ENCODE results near the gene TMEM14A.

The TMEM14A gene

DNA sequence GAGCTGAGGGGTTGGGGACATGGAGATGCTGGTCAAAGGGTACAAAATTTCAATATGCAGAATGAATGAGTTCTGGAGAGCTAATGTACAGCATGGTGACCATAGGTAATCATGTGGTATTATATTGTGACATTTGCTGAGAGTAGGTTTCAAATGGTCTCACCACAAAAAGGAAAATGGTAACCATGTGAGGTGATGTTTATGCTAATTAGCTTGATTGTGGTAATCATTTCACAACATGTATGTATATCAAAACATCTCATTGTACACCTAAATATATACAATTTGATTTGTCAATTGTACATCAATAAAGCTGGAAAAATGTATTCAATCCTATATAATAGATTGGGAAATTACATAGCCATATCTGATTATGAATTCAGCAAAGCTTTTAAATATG, 29.5 kb upstream of the TMEM14A start:
- Histone ChIP-seq H3K4me1 (ENCODE audit: control insufficient read depth, insufficient read depth, low read length) (peaks cover 3% of the 10 kb centered on the region), H3K27ac (ENCODE audit: insufficient read depth, low read depth, low read length, poor library complexity, severe bottlenecking) (no peak overlapping the region), H3K4me3 (ENCODE audit: insufficient read depth, low read depth, low read length) (no peak overlapping the region), H3K36me3 (ENCODE audit: control insufficient read depth, insufficient read depth, low read length) (no peaks in the 10 kb centered on the region), H3K27me3 (ENCODE audit: control insufficient read depth, insufficient read depth, low read length, poor library complexity, severe bottlenecking) (no peaks in the 10 kb centered on the region), H3K9me3 (ENCODE audit: control insufficient read depth, low read length) (no peaks in the 10 kb centered on the region)

DNA sequence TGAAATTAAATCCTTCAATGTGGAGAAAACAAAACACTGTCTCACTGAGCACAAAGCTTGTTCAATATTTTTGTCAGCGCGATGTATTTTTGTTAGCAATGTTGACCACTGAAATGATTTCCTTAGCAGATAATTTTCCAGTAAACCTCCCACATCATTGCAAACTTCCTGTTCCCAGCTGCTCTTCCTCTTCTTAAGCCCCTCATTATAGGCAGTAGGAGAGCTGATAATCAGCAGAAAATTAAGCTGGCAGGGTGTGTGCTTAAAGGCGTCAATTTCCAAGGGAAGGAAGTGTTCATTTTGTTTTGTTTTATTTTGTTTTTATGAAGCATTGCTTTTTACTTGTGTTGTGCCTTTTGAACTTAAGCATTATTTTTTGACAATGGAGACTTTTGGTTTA, 29.1 kb upstream of the TMEM14A start:
- H3K27me3 ChIP-seq (ENCODE audit: control insufficient read depth, insufficient read depth, low read length, poor library complexity, severe bottlenecking) = no peaks in the 10 kb centered on the region
- peaks cover 3% of the 10 kb centered on the region for H3K4me1 ChIP-seq (ENCODE audit: control insufficient read depth, insufficient read depth, low read length)
- H3K36me3 ChIP-seq (ENCODE audit: control insufficient read depth, insufficient read depth, low read length) = no peaks in the 10 kb centered on the region
- H3K27ac ChIP-seq (ENCODE audit: insufficient read depth, low read depth, low read length, poor library complexity, severe bottlenecking) = no peak overlapping the region
- 93 to 94% methylated on average over 3 of the region's 3 CpGs for WGBS, 2 experiments
- no peak overlapping the region for H3K4me3 ChIP-seq (ENCODE audit: insufficient read depth, low read depth, low read length)
- H3K9me3 ChIP-seq (ENCODE audit: control insufficient read depth, low read length) = no peaks in the 10 kb centered on the region

DNA sequence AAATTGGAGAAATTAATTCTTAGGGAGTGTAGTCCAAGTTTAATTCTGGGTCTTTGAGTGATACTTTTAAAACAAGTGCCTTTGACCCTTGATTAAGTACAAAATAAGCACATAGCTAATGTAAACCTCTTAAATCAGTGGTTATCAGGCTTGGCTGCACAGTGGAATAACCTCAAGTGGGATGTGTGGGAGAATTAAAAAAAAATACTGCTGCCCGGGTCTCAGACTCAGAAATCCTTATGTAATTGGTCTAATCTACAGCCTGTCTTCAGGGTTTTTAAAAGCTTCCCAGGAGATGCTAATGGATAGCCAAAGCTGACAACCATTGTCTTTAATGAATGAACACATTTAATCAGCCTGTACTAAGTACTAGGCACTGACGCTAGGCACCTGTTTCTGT, 28.5 kb upstream of the TMEM14A start:
- Histone ChIP-seq H3K27ac (ENCODE audit: insufficient read depth, low read depth, low read length, poor library complexity, severe bottlenecking) (no peak overlapping the region), H3K27me3 (ENCODE audit: control insufficient read depth, insufficient read depth, low read length, poor library complexity, severe bottlenecking) (no peaks in the 10 kb centered on the region), H3K9me3 (ENCODE audit: control insufficient read depth, low read length) (no peaks in the 10 kb centered on the region), H3K4me3 (ENCODE audit: insufficient read depth, low read depth, low read length) (no peak overlapping the region), H3K36me3 (ENCODE audit: control insufficient read depth, insufficient read depth, low read length) (no peaks in the 10 kb centered on the region), H3K4me1 (ENCODE audit: control insufficient read depth, insufficient read depth, low read length) (peaks cover 3% of the 10 kb centered on the region)
- WGBS, 2 experiments = 76 to 94% methylated on average over 1 to 2 of the region's 2 CpGs

DNA sequence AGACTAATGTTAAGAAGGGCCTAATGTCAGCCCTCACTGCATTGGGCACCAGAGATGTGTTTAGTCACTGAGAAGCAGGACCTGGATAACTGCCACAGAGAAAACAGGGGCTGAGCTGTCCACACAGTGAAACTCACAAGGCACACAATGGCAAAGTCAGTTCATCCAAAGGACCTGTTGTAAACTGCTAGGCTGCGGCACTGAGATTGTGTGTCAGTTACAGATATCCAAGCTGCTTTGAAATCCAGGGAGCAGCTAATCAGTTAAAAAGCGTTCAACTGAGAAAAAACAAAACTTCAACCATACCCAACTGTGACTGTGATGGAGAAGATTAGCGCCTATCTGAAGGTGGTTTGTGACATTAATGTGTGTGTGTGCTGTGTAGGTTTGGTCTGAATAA, 27.8 kb upstream of the TMEM14A start:
- 86 to 93% methylated on average over 2 to 3 of the region's 3 CpGs for WGBS, 2 experiments
- no peak overlapping the region for H3K27ac ChIP-seq (ENCODE audit: insufficient read depth, low read depth, low read length, poor library complexity, severe bottlenecking)
- H3K9me3 ChIP-seq (ENCODE audit: control insufficient read depth, low read length) = no peaks in the 10 kb centered on the region
- no peak overlapping the region for H3K4me3 ChIP-seq (ENCODE audit: insufficient read depth, low read depth, low read length)
- H3K27me3 ChIP-seq (ENCODE audit: control insufficient read depth, insufficient read depth, low read length, poor library complexity, severe bottlenecking) = no peaks in the 10 kb centered on the region
- H3K36me3 ChIP-seq (ENCODE audit: control insufficient read depth, insufficient read depth, low read length) = no peaks in the 10 kb centered on the region
- peaks cover 3% of the 10 kb centered on the region for H3K4me1 ChIP-seq (ENCODE audit: control insufficient read depth, insufficient read depth, low read length)

DNA sequence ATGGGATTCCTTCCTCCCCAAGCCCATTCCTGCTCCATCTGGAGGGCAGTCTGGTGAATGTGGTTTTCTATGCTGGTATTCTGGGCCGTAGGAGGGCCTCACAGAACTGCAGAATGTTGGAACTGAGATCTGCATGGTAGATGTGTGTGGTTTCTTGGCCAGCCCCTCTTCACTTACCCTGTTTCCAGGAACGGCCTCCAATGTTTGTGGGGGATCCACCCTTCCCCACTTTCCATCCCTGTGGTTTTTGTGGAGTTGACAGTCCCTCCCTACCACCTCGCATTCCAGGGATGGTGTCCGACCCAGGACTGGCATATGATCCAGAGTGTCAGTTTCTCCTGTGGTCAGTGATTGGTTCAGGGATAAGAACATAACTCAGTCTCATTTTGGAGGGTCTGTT, 26.7 kb upstream of the TMEM14A start:
- Histone ChIP-seq H3K27ac (ENCODE audit: insufficient read depth, low read depth, low read length, poor library complexity, severe bottlenecking) (no peak overlapping the region), H3K4me3 (ENCODE audit: insufficient read depth, low read depth, low read length) (no peak overlapping the region), H3K36me3 (ENCODE audit: control insufficient read depth, insufficient read depth, low read length) (no peaks in the 10 kb centered on the region), H3K9me3 (ENCODE audit: control insufficient read depth, low read length) (no peaks in the 10 kb centered on the region), H3K27me3 (ENCODE audit: control insufficient read depth, insufficient read depth, low read length, poor library complexity, severe bottlenecking) (no peaks in the 10 kb centered on the region), H3K4me1 (ENCODE audit: control insufficient read depth, insufficient read depth, low read length) (peaks cover 3% of the 10 kb centered on the region)
- WGBS, 2 experiments = 95 to 98% methylated on average over 4 of the region's 4 CpGs

DNA sequence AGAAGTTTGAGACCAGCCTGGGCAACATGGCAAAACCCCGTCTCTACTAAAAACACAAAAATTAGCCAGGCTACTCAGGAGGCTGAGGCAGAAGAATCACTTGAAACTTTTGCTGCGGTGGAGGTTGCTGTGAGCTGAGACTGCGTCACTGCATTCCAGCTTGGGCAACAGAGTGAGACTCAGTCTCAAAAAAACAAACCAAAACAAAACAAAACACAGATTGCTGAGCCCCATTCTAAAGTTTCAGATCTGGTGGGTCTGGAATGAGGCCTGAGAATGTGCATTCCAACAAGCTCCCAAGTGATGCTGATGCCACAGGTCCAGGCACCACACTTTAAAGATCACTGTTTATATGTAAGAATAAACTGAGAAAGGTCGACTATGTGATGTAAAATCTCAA, 24.9 kb upstream of the TMEM14A start:
- Histone ChIP-seq H3K36me3 (ENCODE audit: control insufficient read depth, insufficient read depth, low read length) (no peaks in the 10 kb centered on the region), H3K4me1 (ENCODE audit: control insufficient read depth, insufficient read depth, low read length) (peaks cover 3% of the 10 kb centered on the region), H3K4me3 (ENCODE audit: insufficient read depth, low read depth, low read length) (no peak overlapping the region), H3K9me3 (ENCODE audit: control insufficient read depth, low read length) (no peaks in the 10 kb centered on the region), H3K27me3 (ENCODE audit: control insufficient read depth, insufficient read depth, low read length, poor library complexity, severe bottlenecking) (no peaks in the 10 kb centered on the region), H3K27ac (ENCODE audit: insufficient read depth, low read depth, low read length, poor library complexity, severe bottlenecking) (no peak overlapping the region)
- 87 to 93% methylated on average over 4 of the region's 4 CpGs for WGBS, 2 experiments

DNA sequence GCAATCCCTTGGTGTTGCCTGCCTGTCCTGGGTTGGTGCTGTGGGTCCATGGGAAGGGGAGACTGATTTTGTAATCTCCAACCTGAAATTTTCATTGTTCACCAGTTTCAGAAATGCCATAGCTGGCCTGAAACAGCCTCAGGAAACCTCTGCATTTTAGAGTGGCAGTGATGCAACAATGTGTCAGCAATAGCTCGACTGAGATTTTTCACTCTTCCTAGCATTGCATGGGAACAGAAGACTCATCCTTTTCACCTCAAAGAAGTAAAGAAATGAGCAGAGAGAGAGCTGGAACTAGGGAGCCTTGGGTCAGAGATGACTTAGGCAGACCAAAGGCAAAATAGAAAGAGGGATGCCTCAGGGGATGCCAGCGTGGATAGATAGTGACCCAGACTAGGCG, 23.7 kb upstream of the TMEM14A start:
- 93% methylated on average over 3 of the region's 3 CpGs for WGBS, 2 experiments
- Histone ChIP-seq H3K4me1 (ENCODE audit: control insufficient read depth, insufficient read depth, low read length) (peaks cover 3% of the 10 kb centered on the region), H3K27me3 (ENCODE audit: control insufficient read depth, insufficient read depth, low read length, poor library complexity, severe bottlenecking) (no peaks in the 10 kb centered on the region), H3K9me3 (ENCODE audit: control insufficient read depth, low read length) (no peaks in the 10 kb centered on the region), H3K36me3 (ENCODE audit: control insufficient read depth, insufficient read depth, low read length) (no peaks in the 10 kb centered on the region), H3K4me3 (ENCODE audit: insufficient read depth, low read depth, low read length) (no peak overlapping the region), H3K27ac (ENCODE audit: insufficient read depth, low read depth, low read length, poor library complexity, severe bottlenecking) (no peak overlapping the region)

DNA sequence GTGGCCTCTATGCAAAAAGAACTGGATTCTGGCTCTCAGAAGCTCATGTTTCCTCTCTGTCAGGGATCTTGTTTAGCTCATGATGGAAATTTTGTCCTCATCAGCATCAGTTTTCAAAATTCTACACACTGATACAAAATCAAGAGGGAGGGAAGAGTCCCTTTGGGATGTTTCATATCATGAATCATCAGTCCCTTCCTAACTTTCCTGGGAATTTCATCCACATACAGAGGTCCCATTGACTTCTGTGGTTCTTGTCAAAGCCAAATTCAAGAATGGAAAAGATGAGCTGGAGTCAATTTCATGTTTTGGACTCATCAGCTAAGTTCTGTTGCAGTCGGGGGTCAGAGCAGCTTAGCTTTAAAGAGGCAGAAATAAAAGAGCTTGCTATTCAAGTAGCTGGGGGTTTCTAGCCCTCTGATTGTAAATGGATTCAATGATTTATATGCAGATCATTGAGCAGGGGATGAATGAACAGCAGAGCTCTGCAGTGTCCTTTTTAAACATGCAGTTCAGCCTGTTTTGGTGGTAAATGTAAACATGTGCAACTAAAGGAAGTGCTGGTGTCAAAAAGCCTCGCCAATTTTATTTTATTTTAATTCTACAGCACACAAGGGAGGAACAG, 21.3 kb upstream of the TMEM14A start:
- 67 to 71% methylated on average over 2 of the region's 2 CpGs for WGBS, 2 experiments
- Histone ChIP-seq H3K36me3 (ENCODE audit: control insufficient read depth, insufficient read depth, low read length) (no peaks in the 10 kb centered on the region), H3K4me3 (ENCODE audit: insufficient read depth, low read depth, low read length) (no peak overlapping the region), H3K9me3 (ENCODE audit: control insufficient read depth, low read length) (no peaks in the 10 kb centered on the region), H3K4me1 (ENCODE audit: control insufficient read depth, insufficient read depth, low read length) (no peaks in the 10 kb centered on the region), H3K27me3 (ENCODE audit: control insufficient read depth, insufficient read depth, low read length, poor library complexity, severe bottlenecking) (no peaks in the 10 kb centered on the region), H3K27ac (ENCODE audit: insufficient read depth, low read depth, low read length, poor library complexity, severe bottlenecking) (no peak overlapping the region)

DNA sequence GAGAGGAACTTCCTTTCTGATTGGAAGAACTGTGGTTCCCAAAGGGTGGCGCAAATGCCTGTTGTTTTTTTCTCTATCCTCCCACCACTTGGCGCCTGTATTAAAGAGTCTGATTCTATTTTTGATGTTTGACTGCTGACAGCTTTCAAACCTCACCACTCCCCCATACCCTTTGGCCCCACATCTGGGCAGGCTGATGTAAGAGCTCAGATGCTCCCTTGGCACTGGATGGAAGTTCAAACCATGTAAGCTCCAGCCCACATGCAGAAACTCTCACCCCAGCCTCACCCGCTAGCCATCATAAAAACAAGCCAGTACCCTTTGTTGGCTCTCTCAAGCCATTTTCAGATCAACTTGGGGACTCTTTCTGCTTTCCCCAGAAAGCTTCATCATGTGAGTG, 20.0 kb upstream of the TMEM14A start:
- Histone ChIP-seq H3K4me3 (ENCODE audit: insufficient read depth, low read depth, low read length) (no peak overlapping the region), H3K27me3 (ENCODE audit: control insufficient read depth, insufficient read depth, low read length, poor library complexity, severe bottlenecking) (no peaks in the 10 kb centered on the region), H3K4me1 (ENCODE audit: control insufficient read depth, insufficient read depth, low read length) (no peaks in the 10 kb centered on the region), H3K9me3 (ENCODE audit: control insufficient read depth, low read length) (no peaks in the 10 kb centered on the region), H3K27ac (ENCODE audit: insufficient read depth, low read depth, low read length, poor library complexity, severe bottlenecking) (no peak overlapping the region), H3K36me3 (ENCODE audit: control insufficient read depth, insufficient read depth, low read length) (no peaks in the 10 kb centered on the region)
- WGBS, 2 experiments = 93 to 97% methylated on average over 3 of the region's 3 CpGs

DNA sequence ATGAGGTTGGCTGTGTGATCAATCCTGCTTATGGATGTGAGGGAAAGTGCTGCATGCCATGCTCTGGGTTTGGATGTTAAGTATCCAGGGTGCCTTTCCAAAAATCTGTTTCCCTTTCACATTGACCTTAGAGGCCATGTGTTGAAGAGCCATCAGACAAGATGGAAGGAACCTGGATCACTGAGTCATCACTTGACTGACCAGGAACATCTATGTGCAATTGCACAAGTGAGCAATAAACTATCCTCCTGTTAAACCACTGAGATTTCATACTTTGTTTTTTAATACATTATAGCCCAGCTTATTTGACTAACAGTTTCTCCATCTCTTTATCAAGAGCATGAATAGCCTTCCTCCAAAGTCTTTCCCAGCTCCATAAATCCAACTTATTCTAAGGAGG, 17.8 kb upstream of the TMEM14A start:
- H3K4me3 ChIP-seq (ENCODE audit: insufficient read depth, low read depth, low read length) = no peak overlapping the region
- H3K9me3 ChIP-seq (ENCODE audit: control insufficient read depth, low read length) = no peaks in the 10 kb centered on the region
- H3K27ac ChIP-seq (ENCODE audit: insufficient read depth, low read depth, low read length, poor library complexity, severe bottlenecking) = no peak overlapping the region
- H3K27me3 ChIP-seq (ENCODE audit: control insufficient read depth, insufficient read depth, low read length, poor library complexity, severe bottlenecking) = no peaks in the 10 kb centered on the region
- H3K4me1 ChIP-seq (ENCODE audit: control insufficient read depth, insufficient read depth, low read length) = no peaks in the 10 kb centered on the region
- no peaks in the 10 kb centered on the region for H3K36me3 ChIP-seq (ENCODE audit: control insufficient read depth, insufficient read depth, low read length)

DNA sequence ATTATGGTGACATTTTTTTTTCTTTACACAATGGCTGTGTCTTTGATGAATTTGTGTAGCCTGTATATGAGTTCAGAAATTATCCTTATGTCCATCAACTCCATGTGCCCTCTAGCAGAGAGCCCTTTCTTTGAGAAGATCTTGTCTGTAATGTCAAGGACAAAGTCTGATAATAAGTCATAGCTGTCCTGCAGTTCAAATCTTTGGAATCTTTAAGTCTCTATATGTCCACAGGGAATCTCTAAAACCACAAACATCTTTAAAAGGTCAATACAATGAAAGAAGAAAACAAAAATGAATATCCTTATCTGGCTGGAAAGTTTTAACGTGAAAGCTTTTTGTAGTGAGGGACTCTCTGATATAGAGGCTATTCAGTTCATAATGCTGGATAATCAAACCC, 16.9 kb upstream of the TMEM14A start:
- H3K27me3 ChIP-seq (ENCODE audit: control insufficient read depth, insufficient read depth, low read length, poor library complexity, severe bottlenecking) = no peaks in the 10 kb centered on the region
- no peaks in the 10 kb centered on the region for H3K36me3 ChIP-seq (ENCODE audit: control insufficient read depth, insufficient read depth, low read length)
- no peaks in the 10 kb centered on the region for H3K9me3 ChIP-seq (ENCODE audit: control insufficient read depth, low read length)
- no peak overlapping the region for H3K27ac ChIP-seq (ENCODE audit: insufficient read depth, low read depth, low read length, poor library complexity, severe bottlenecking)
- WGBS, 2 experiments = 100% methylated on average over 1 of the region's 1 CpG; no CpG with 5 or more reads in 1 of the 2 experiments
- no peak overlapping the region for H3K4me3 ChIP-seq (ENCODE audit: insufficient read depth, low read depth, low read length)
- H3K4me1 ChIP-seq (ENCODE audit: control insufficient read depth, insufficient read depth, low read length) = no peaks in the 10 kb centered on the region
